ENCODE data around the gene DPYSL3.

The DPYSL3 gene

GRCh38 chr5:147519380-147519779 lies 9.5 kb upstream of the DPYSL3 start:
- DNase-seq (ENCODE audit: low read depth) = peak; percentile 54
- no peak overlapping the region for H3K4me3 ChIP-seq (ENCODE audit: control insufficient read depth, low read depth, low read length)
- TF ChIP-seq, protein P1, sequence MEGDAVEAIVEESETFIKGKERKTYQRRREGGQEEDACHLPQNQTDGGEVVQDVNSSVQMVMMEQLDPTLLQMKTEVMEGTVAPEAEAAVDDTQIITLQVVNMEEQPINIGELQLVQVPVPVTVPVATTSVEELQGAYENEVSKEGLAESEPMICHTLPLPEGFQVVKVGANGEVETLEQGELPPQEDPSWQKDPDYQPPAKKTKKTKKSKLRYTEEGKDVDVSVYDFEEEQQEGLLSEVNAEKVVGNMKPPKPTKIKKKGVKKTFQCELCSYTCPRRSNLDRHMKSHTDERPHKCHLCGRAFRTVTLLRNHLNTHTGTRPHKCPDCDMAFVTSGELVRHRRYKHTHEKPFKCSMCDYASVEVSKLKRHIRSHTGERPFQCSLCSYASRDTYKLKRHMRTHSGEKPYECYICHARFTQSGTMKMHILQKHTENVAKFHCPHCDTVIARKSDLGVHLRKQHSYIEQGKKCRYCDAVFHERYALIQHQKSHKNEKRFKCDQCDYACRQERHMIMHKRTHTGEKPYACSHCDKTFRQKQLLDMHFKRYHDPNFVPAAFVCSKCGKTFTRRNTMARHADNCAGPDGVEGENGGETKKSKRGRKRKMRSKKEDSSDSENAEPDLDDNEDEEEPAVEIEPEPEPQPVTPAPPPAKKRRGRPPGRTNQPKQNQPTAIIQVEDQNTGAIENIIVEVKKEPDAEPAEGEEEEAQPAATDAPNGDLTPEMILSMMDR (conservative IDR thresholded peaks at IDR 0.05; ENCODE audit: control insufficient read depth, insufficient read depth, low read depth, low read length) = no peak

DNA sequence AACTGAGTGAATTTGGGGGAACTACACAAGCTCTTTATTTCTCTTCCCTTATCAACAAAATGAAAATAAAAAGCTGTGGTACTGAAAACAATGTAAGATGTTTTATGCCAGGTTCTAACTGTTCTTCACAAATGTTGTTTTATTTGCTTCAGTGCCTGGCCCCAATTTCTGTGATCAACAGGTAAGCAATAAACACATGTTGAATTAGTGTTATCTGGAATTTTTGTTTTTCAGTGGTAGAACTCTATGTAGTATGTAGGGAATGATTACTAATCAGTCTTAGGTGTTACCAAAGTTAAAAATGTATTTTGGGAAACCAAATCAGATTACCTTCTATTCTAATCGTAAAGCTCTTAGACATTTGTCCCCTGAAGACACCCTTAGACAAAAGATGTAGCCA lies 7.5 kb upstream of the DPYSL3 start:
- TF ChIP-seq, protein P1 (conservative IDR thresholded peaks at IDR 0.05; ENCODE audit: control insufficient read depth, insufficient read depth, low read depth, low read length) = no peak
- DNase-seq (ENCODE audit: low read depth) = no peak
- no peak overlapping the region for H3K4me3 ChIP-seq (ENCODE audit: control insufficient read depth, low read depth, low read length)

DNA sequence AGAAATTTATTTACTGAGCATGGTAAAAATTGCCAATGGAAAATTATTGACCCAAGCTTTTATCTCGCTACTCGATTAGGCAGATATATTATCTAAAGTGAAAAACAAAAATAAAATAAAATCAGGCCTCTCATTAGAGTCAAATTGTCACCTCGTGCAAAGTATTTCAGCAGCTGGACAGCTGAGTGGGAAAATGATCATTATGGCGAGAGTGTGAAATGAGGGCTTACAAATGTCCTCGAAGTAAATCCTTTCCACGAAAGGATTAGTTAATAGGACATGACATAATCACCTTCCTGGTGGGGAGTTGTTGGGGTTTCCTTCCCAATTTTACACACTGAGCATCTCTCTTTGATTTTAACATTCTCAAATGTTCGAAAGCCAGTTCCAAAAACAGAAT lies 5.4 kb upstream of the DPYSL3 start:
- no peak for DNase-seq (ENCODE audit: low read depth)
- no peak overlapping the region for H3K4me3 ChIP-seq (ENCODE audit: control insufficient read depth, low read depth, low read length)
- TF ChIP-seq, protein P1 (conservative IDR thresholded peaks at IDR 0.05; ENCODE audit: control insufficient read depth, insufficient read depth, low read depth, low read length) = no peak

GRCh38 chr5:147512659-147513379 lies 3.0 kb upstream of the DPYSL3 start:
- DNase-seq (ENCODE audit: low read depth) = no peak
- TF ChIP-seq, protein P1 (conservative IDR thresholded peaks at IDR 0.05; ENCODE audit: control insufficient read depth, insufficient read depth, low read depth, low read length) = no peak
- no peak overlapping the region for H3K4me3 ChIP-seq (ENCODE audit: control insufficient read depth, low read depth, low read length)

GRCh38 chr5:147510885-147511284 lies 1.0 kb upstream of the DPYSL3 start:
- no peak for DNase-seq (ENCODE audit: low read depth)
- TF ChIP-seq, protein P1 (conservative IDR thresholded peaks at IDR 0.05; ENCODE audit: control insufficient read depth, insufficient read depth, low read depth, low read length) = no peak

DNA sequence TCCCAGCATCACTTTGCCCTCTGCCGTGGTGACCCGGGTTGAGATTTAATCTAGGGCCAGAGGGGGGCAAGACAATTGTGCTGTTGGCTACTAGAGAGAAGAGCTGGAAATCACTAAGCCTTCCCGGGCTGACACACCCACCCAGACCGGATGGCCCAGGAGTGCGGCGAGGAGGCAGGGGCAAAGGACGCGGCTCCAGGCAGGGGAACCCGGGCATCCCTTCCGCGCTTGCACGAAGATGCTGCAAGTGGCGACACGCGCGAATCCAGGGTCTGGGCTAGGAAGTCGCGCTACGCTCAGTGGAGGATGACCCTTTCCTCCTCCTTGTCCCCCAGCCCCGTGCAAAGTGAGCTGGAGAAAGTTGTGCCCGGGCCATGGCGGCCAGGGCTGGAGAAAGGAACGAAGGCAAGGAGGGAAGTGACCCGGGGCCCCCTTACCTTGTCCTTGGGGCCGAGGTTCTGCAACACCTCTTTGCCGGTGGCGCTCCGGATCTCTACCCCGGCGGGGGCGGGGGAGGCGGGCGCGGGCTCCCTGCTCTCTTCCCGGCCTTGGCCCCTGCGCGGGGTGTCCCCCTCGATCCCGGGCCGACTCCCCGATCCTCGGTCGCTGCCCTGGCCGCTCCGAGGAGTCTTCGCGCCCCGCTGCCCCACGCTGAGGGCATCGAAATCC lies 693 bp downstream of the DPYSL3 start:
- peak; percentile 33 for DNase-seq (ENCODE audit: low read depth)
- H3K4me3 ChIP-seq (ENCODE audit: control insufficient read depth, low read depth, low read length) = peak overlapping the region; percentile 75
- TF ChIP-seq, protein P1 (conservative IDR thresholded peaks at IDR 0.05; ENCODE audit: control insufficient read depth, insufficient read depth, low read depth, low read length) = no peak

More at GRCh38 chr5:147510885-147511284, 1.0 kb upstream of the DPYSL3 start:
- H3K4me3 ChIP-seq (ENCODE audit: control insufficient read depth, low read depth, low read length) = no peak overlapping the region
